HG03469 (cell line): ENCODE results near the gene TTLL8.

Experiments used
- ATAC-seq: cut with Tn5 transposase; IDR thresholded peaks from one replicate; pipeline ENCODE4 v1.9.1; 2021; ENCODE audit warnings: mild to moderate bottlenecking, moderate library complexity, moderate number of reproducible peaks; ENCODE audit not compliant: unreplicated experiment

The TTLL8 gene

DNA sequence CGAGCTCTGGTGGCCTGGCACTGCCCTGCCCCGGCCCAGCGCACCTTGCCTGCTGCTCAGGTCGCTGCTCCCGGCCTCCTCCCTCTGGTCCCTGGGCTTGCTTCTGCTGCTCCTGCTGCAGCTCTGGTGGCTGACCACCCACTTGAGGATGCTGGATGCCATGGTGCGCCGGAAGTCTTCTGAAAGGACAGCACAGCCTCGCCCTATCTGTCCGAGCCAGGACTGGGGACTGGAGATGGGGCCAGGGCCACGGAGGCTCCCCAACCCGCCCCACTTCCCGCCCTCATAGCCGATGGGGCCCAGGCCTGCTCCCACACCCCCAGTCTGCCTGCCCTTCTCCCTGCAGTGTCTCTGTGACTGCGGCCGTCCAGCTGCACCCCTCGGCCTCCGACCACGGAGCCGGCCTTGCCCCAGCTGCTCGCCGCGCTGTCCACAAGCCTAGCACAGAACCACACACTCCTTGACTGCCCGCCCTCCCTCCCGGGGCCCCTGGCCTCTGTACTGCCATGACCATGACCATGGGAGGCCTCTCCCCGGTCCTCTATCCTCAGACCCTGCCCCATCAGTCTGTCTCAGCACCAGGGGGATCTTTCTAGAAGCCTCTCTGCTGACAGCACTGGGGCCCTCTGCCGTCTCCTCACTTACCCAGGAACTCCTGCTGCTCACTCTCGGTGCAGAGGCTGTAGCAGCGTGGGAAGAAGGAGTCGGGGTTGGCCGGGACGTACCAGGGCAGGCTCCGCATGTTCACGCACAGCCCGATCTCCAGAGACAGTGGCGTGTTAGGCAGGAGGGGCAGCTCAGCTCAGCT, 12.7 kb downstream of the TTLL8 start:
- no peak for ATAC-seq

DNA sequence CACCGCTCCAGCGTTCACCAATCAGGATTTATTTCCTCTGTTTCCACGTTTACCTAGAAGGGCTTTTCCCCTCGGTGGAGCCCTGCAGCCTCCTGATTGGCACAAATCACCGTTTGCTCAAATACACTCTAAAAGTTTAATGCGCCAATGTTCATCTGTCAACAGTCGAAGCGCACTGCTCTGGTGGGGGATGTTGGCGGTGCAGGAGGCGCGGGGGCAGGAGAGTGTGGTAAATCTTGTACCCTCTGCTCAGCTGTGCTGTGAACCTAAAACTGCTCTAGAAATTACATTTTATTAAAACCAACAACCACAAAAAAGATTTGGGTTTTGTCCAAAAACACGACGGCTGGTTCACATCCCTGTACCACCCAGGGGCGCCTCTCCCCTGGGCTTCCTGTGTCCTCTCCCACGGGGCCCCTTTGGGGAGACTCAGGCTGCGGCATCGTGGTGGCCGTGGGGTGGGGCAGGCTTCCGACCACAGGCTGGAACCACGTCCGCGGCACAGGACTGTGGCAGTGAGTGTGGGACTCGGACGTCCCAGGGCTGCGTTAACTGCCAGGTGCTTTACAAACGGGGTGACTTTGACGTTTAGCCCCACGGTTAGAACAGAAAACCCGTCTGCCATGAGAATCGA, 13.5 kb downstream of the TTLL8 start:
- no peak for ATAC-seq

DNA sequence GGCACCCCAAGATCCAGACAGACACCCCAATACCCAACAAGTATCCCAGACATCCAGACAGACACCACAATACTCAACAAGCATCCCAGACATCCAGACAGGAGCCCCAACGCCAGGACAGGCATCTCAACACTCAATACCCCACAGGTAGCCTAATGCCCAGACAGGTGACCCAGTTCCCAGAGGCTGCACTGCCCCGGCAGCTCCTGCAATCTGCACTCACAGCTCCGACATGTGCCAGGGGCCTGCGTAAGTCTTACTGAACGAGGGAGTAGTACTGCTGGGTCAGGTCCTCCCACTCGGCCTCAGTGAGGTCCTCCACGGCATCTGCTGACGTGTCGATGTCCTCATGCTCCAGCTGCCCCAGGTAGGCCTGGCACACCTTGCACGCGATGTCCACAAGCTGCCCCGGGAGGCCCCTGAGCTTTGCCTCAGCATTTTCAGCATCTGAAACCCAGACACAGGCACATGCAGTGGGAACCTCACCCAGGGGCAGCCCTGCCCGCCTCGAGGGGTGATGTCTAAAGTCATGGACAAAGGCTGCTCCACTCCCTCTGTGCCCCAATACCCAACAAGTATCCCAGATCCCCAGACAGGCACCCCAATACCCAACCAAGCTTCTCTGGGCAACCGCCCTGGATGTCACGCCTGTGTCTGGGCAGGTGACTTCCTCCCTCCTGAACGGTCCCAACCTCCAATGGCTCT, 16.6 kb downstream of the TTLL8 start:
- ATAC-seq: no peak

DNA sequence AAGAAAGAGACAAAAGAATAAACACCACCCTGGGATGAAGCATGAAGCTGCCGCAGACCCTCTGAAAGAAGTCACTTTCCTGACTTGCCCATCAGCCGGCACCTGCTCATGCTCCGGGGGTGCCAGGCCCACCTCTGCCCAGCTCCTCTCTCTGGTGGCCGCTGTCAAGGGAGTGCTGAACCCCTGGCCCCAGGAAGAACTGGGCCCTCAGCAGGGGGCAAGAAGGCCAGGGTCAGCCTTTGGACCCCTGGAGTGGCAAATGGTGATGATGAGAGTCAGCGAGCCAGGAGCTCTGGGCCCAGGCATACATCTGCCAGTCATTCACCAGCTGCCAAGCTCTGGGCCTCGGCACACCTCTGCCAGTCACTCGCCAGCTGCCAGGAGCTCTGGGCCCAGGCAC, 17.4 kb downstream of the TTLL8 start:
- ATAC-seq: no peak

- ATAC-seq: no peak
Observed at GRCh38 chr22:50039669-50040443, 18.2 kb downstream of the TTLL8 start.

DNA sequence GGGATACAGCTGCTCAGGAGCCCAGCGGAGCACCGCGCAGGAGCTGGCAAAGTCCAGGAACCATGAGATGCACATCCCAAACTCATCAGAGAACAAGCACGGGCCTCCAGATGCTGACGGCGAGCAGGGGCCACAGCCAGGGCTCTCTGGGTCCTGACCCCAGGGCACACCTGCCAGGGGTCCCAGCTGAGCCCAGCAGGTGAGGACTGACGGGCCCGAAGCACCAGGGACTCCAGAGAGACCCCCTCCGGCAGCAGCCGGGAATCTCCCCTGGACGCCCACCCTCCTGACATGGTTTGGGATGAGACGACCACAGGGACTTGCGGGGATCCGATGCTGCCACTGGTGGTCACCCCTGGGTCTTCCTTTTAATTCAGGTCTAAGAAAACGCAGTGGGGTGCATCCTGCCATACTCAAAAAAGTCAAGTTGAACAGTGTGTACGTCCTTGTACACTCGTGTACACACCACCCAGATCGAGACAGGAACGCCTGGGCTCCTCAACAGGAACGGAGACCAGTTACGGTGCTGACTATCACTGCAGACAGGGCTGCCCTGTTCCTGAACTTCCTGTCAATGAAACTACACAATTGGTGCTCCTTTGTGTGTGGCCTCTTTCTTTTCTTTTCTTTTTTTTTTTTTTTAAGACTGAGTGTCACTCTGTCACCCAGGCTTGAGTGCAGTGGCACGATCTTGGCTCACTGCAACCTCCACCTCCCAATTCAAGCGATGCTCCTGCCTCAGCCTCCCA, 21.9 kb downstream of the TTLL8 start:
- no peak for ATAC-seq

DNA sequence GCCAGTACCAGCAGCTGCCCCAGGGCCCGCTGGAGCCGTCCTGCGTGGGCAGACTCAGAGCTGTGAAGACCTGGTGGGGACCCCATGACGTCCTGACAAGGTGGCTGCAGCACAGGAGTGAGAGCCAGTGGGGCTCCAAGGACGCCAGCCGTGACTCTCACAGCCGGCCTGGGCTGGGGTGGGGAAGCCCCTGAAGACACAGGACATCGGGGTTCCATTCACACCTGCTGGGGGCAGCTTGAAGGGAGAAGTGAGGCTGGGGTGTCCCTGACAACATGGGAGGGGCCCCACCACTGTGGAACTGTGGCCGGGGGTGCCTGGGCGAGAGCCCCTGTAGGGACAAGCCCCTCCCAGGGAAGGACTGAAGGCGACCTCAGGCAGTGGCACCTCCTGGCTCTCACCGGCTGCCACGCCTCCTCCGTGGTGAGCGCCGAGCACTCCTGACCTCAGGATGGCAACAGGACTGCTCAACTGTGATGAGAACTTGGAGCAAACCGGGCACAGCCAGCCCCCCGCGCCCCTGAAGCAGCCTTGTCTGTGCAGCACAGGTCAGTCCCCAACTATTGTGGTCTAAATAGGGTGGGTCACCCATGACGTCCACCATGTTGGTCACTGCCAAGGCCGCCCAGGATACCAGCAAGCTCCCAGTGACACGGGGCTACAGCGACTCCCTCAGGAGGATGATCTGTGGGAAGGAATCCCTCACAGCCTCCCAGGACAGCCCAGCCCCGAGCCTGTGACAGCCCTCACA, 22.8 kb downstream of the TTLL8 start:
- no peak for ATAC-seq

GRCh38 chr22:50034126-50035081, 23.7 kb downstream of the TTLL8 start:
- no peak for ATAC-seq

GRCh38 chr22:50032941-50033601, 25.0 kb downstream of the TTLL8 start:
- no peak for ATAC-seq

GRCh38 chr22:50032109-50032871, 25.8 kb downstream of the TTLL8 start:
- ATAC-seq: no peak

- ATAC-seq: no peak
Observed at GRCh38 chr22:50031189-50032091, 26.7 kb downstream of the TTLL8 start.

DNA sequence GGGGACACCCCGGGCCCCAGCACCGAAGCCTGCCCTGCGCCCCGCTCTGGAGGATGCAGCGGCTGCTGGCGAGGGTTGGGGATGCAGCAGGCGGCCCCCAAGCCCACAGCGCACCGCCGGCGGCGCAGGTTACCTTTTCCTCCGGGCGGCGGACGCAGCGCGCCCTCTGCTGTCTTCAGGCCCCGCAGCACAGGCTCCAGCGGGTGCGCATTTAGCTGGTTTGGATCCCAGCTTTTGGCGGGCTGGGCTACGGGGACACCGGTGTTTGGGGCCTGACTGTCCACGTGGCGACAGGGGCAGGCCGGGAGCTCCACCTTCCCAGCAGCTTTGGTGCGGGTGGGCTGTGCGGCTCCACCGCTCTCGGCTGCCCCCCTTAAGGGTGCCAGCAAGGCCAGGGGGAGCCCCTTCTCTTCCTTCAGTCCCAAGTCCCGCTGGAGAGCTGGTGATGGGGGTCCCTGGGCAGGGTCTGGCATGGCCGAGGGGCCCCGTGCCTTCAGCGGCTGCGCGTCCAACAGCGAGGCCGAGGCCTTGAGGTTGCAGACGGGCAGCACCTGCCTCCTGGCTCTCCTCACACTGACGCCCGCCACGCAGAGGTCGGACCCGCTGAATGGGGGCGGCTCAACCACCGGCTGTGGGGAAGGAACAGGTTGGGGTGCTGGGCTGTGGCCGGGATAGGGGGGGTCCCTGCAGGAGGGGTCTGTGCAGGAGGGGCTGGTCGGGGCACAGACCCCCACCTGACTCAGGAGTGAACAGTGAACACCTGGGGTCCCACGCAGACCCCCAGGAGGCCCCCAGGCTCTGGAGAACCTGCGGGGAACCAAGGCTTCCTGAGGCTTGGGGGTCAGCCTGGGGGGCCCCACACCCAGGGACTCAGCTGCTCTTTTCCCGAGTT, 27.6 kb downstream of the TTLL8 start:
- ATAC-seq: no peak

- no peak for ATAC-seq
Observed at GRCh38 chr22:50027639-50028537, 30.2 kb downstream of the TTLL8 start.

- no peak for ATAC-seq
Observed at GRCh38 chr22:50025993-50026392, 32.1 kb downstream of the TTLL8 start.
